ENCODE data around the gene TMEM184B.

Gene TMEM184B

GRCh38 chr22:38271927-38272372 lies 860 bp downstream of the TMEM184B start:
- DNase-seq: no peak

- DNase-seq: no peak
Observed at GRCh38 chr22:38271101-38271500, 1.7 kb downstream of the TMEM184B start.

GRCh38 chr22:38270091-38270992 lies 2.5 kb downstream of the TMEM184B start:
- DNase-seq: no peak

- no peak for DNase-seq
Observed at GRCh38 chr22:38269466-38269865, 3.3 kb downstream of the TMEM184B start.

GRCh38 chr22:38267086-38267485 lies 5.7 kb downstream of the TMEM184B start:
- peak; percentile 85 for DNase-seq

GRCh38 chr22:38266120-38266519 lies 6.7 kb downstream of the TMEM184B start:
- DNase-seq: no peak

GRCh38 chr22:38264322-38264843 lies 8.4 kb downstream of the TMEM184B start:
- DNase-seq: no peak

- DNase-seq: peak; percentile 54
Observed at GRCh38 chr22:38262051-38262795, 10.6 kb downstream of the TMEM184B start.

GRCh38 chr22:38260761-38261681 lies 11.8 kb downstream of the TMEM184B start:
- DNase-seq: no peak

- DNase-seq: no peak
Observed at GRCh38 chr22:38259370-38259769, 13.4 kb downstream of the TMEM184B start.

GRCh38 chr22:38258895-38259294 lies 13.9 kb downstream of the TMEM184B start:
- DNase-seq: no peak

- DNase-seq: no peak
Observed at GRCh38 chr22:38257650-38258250, 15.1 kb downstream of the TMEM184B start.

GRCh38 chr22:38257181-38257580 lies 15.6 kb downstream of the TMEM184B start:
- DNase-seq: no peak

- no peak for DNase-seq
Observed at GRCh38 chr22:38255697-38256096, 17.1 kb downstream of the TMEM184B start.

GRCh38 chr22:38251341-38251692 lies 21.5 kb downstream of the TMEM184B start:
- DNase-seq: no peak

GRCh38 chr22:38250643-38251340 lies 22.0 kb downstream of the TMEM184B start:
- no peak for DNase-seq

- no peak for DNase-seq
Observed at GRCh38 chr22:38249803-38250642, 22.8 kb downstream of the TMEM184B start.

GRCh38 chr22:38249301-38249700 lies 23.5 kb downstream of the TMEM184B start:
- no peak for DNase-seq

- no peak for DNase-seq
Observed at GRCh38 chr22:38248280-38248679, 24.5 kb downstream of the TMEM184B start.

- no peak for DNase-seq
Observed at GRCh38 chr22:38247713-38248112, 25.1 kb downstream of the TMEM184B start.

- no peak for DNase-seq
Observed at GRCh38 chr22:38246692-38247091, 26.1 kb downstream of the TMEM184B start.

Measured in CD4-positive, alpha-beta T cell treated with Interleukin-10 for 1 hour (primary cell).